Measurements from ENCODE around the gene AQP3. TPM values are rescaled to one million over a fixed set of nuclear protein-coding genes. Genes with fewer than 3 reads are reported as not detected.

The AQP3 gene
- total and polyA plus RNA-seq, 4 donors = 0.50 to 2.5 (median 1.3) TPM

DNA sequence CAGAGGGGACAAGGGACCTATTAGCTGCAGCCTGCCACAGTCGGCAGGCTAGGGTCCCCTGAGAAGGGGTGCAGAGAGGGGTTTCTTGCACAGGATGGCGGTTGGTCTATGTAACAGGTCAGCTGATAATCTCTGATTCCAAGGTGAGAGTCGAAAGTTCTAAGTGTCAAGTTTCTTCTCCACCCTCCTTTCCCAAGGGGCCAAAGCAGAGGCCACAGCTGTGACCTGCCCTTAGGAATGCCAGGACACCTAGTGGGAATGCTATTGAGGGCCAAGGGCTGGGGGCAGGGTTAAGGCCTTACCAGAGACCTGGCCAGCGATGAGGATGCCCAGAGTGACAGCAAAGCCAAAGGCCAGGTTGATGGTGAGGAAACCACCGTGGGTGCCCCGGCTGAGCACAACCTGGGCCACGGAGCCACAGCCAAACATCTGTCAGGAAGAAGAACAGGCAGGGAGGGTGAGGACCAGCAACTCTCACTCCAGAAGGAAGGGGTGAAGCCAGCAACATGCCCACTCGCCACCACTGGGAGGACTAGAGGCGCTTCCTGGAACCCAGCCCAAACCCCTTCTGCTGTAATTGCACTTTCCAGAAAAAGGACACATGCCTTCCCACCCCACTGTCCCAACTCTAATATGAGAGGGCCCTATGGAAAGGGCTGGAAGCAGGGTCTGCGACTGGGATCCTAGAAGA is 3.8 kb downstream of the AQP3 start:
- no peak overlapping the region for H3K27ac ChIP-seq (ENCODE audit: low read depth, low read length)
- 72% methylated on average over 5 of the region's 10 CpGs for WGBS (ENCODE audit: insufficient coverage)

DNA sequence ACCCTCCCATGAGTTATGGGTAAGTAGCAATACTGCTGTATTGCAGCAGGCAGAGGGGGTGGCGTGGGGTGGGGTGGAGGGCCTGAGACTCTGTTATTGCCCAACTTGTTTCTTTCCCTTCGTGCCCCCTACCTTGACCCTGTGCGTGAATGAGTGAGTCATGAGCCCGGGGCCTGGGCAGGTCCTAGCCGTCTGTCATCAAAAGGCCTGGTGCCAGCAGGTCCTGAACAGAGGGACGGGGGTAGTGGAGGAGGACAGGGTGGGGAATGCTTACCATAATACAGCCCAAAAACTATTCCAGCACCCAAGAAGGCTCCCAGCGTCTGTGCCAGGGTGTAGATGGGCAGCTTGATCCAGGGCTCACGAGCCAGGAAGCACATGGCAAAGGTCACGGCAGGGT is 4.3 kb downstream of the AQP3 start:
- WGBS (ENCODE audit: insufficient coverage) = 89% methylated on average over 5 of the region's 9 CpGs

More for the DNA sequence above, 3.8 kb downstream of the AQP3 start:
- DNase-seq (ENCODE audit: low read depth in 4 of 6, low spot score in 6 of 6) = no peak
- Histone ChIP-seq H3K36me3 (ENCODE audit: control insufficient read depth, insufficient read depth, low read length) (no peaks in the 10 kb centered on the region), H3K4me1 (ENCODE audit: control insufficient read depth, insufficient read depth, low read length) (peaks cover 16% of the 10 kb centered on the region), H3K9me3 (ENCODE audit: control insufficient read depth, insufficient read depth, low read length) (no peaks in the 10 kb centered on the region), H3K4me3 (ENCODE audit: low read depth, low read length) (no peak overlapping the region), H3K27me3 (ENCODE audit: control insufficient read depth, insufficient read depth, low read length) (peaks cover 12% of the 10 kb centered on the region)

DNA sequence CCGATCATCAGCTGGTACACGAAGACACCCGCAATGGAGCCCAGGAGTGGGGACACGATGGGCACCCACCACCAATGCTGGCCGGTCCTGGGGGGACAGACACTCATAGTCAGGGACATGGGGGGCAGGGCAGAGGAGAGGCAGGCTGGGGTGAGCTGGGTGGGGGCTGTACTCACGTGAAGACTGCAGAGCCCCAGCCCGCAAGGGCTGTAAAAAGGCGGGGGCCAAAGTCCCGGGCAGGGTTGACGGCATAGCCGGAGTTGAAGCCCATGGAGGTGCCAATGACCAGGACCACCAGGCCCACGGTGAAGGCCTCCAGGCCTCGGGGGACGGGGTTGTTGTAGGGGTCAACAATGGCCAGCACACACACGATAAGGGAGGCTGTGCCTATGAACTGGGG is 5.3 kb downstream of the AQP3 start:
- H3K36me3 ChIP-seq (ENCODE audit: control insufficient read depth, insufficient read depth, low read length) = no peaks in the 10 kb centered on the region
- DNase-seq (ENCODE audit: low read depth in 4 of 6, low spot score in 6 of 6) = no peak
- peaks cover 5% of the 10 kb centered on the region for H3K27me3 ChIP-seq (ENCODE audit: control insufficient read depth, insufficient read depth, low read length)
- H3K27ac ChIP-seq (ENCODE audit: low read depth, low read length) = no peak overlapping the region
- 93% methylated on average over 14 of the region's 15 CpGs for WGBS (ENCODE audit: insufficient coverage)
- H3K4me1 ChIP-seq (ENCODE audit: control insufficient read depth, insufficient read depth, low read length) = peaks cover 5% of the 10 kb centered on the region
- H3K4me3 ChIP-seq (ENCODE audit: low read depth, low read length) = no peak overlapping the region
- no peaks in the 10 kb centered on the region for H3K9me3 ChIP-seq (ENCODE audit: control insufficient read depth, insufficient read depth, low read length)

More for the DNA sequence above, 4.3 kb downstream of the AQP3 start:
- H3K9me3 ChIP-seq (ENCODE audit: control insufficient read depth, insufficient read depth, low read length) = no peaks in the 10 kb centered on the region
- H3K27me3 ChIP-seq (ENCODE audit: control insufficient read depth, insufficient read depth, low read length) = peaks cover 10% of the 10 kb centered on the region
- no peak for DNase-seq (ENCODE audit: low read depth in 4 of 6, low spot score in 6 of 6)
- peaks cover 13% of the 10 kb centered on the region for H3K4me1 ChIP-seq (ENCODE audit: control insufficient read depth, insufficient read depth, low read length)
- H3K36me3 ChIP-seq (ENCODE audit: control insufficient read depth, insufficient read depth, low read length) = no peaks in the 10 kb centered on the region
- no peak overlapping the region for H3K4me3 ChIP-seq (ENCODE audit: low read depth, low read length)
- no peak overlapping the region for H3K27ac ChIP-seq (ENCODE audit: low read depth, low read length)

DNA sequence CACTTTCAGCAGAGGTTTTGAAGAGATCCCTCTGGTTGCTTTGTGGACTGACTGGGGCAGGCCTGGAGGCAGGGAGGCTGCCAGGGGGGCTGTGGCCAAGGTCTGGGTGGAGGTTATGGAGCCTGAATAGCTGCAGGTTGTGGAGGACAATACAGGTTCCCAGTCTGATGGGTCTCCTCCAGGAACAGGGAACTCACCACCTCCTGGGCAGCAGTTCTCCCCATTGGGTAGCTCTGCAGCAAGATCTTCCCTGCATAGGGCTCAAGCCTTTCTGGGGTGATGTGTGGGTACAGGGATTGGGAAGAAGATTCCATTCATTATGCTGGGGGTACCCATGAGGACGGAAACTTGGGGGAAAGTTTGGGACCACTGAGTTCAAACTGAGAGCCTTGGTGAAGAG is 6.8 kb downstream of the AQP3 start:
- no peaks in the 10 kb centered on the region for H3K27me3 ChIP-seq (ENCODE audit: control insufficient read depth, insufficient read depth, low read length)
- no peaks in the 10 kb centered on the region for H3K9me3 ChIP-seq (ENCODE audit: control insufficient read depth, insufficient read depth, low read length)
- no peak overlapping the region for H3K4me3 ChIP-seq (ENCODE audit: low read depth, low read length)
- no peaks in the 10 kb centered on the region for H3K36me3 ChIP-seq (ENCODE audit: control insufficient read depth, insufficient read depth, low read length)
- H3K27ac ChIP-seq (ENCODE audit: low read depth, low read length) = no peak overlapping the region
- no peaks in the 10 kb centered on the region for H3K4me1 ChIP-seq (ENCODE audit: control insufficient read depth, insufficient read depth, low read length)
- WGBS (ENCODE audit: insufficient coverage) = 83% methylated on average over 1 of the region's 1 CpG
- no peak for DNase-seq (ENCODE audit: low read depth in 4 of 6, low spot score in 6 of 6)

DNA sequence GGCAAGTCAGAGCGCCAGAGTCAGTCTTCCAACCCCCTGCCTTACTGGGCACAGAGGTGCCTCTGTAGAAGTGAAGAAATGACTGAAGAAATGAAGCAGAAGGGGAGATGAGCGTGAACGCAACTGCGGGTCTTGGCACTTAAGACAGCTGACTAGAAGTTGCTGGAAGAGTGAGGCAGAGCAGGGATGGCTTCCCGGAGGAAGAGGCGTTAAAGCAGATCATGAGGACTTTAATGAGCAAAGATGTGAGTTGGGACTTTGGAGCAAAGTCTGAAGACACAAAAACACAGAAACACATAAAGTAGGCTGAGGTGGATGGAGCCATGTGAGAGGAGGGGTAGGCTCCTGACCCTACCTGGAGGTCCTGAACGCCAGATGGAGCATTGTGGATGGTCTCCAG is 7.2 kb downstream of the AQP3 start:
- no peak for DNase-seq (ENCODE audit: low read depth in 4 of 6, low spot score in 6 of 6)
- H3K27ac ChIP-seq (ENCODE audit: low read depth, low read length) = no peak overlapping the region
- WGBS (ENCODE audit: insufficient coverage) = 86% methylated on average over 5 of the region's 7 CpGs

DNA sequence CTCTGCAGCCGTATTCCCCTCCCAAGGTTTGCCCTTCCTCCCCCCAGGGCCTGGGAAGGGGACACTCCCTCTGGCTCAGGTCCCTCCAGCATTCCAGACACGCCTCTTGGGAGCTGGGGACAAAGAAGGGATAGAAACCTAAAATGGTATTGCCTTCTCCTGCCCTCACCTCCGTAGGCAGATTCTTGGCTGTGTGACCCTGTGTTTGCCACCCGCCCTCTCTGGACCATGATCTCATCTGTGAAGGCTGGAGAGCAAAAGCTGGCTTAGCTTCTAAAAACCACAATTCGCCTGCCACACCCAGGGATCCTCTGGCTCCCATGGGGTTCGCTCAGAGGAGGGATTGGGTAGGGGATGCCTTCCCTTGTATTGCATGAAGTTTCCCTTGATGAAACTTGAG is 7.7 kb downstream of the AQP3 start:
- no peak for DNase-seq (ENCODE audit: low read depth in 4 of 6, low spot score in 6 of 6)
- Histone ChIP-seq H3K4me1 (ENCODE audit: control insufficient read depth, insufficient read depth, low read length) (no peaks in the 10 kb centered on the region), H3K4me3 (ENCODE audit: low read depth, low read length) (no peak overlapping the region), H3K27ac (ENCODE audit: low read depth, low read length) (no peak overlapping the region), H3K27me3 (ENCODE audit: control insufficient read depth, insufficient read depth, low read length) (no peaks in the 10 kb centered on the region), H3K36me3 (ENCODE audit: control insufficient read depth, insufficient read depth, low read length) (no peaks in the 10 kb centered on the region), H3K9me3 (ENCODE audit: control insufficient read depth, insufficient read depth, low read length) (no peaks in the 10 kb centered on the region)
- WGBS (ENCODE audit: insufficient coverage) = 60% methylated on average over 3 of the region's 6 CpGs

More for the DNA sequence above, 7.2 kb downstream of the AQP3 start:
- no peaks in the 10 kb centered on the region for H3K9me3 ChIP-seq (ENCODE audit: control insufficient read depth, insufficient read depth, low read length)
- no peaks in the 10 kb centered on the region for H3K4me1 ChIP-seq (ENCODE audit: control insufficient read depth, insufficient read depth, low read length)
- no peaks in the 10 kb centered on the region for H3K36me3 ChIP-seq (ENCODE audit: control insufficient read depth, insufficient read depth, low read length)
- no peaks in the 10 kb centered on the region for H3K27me3 ChIP-seq (ENCODE audit: control insufficient read depth, insufficient read depth, low read length)
- no peak overlapping the region for H3K4me3 ChIP-seq (ENCODE audit: low read depth, low read length)

DNA sequence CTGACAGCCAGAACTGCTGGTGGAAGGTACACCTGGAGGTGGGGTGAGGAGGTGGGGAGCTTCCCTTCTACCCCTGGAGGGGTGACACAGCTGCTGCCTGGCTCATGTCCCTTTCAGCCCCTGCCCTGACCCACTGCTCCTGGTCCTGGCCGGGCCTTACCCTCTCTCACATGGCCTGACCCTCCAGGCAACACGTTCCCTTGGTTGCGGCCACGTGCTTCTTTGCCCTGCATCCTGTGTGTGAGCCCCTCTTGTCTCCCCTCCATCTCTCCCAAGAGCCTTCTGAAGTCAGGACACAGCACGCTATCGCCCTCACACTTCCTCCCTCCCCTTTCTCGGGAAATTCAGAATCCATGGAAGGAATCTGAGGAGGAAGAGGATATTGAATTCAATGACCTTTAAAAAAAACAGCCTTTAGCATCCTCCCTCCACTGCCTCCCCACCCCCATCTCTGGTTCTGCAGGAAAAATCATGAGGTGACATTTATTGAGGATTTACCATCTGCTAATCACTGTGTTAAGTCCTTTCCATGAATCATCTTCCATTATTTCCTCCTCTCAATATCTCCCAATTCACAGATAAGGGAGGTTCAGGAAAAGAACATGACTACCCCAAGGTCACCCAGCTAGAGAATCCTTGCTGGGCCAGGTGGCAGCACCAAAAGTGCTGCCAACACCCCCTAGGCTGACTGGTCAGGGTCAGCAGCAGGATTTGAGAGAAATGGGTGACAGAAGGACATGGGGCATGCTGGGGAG is 8.3 kb downstream of the AQP3 start:
- no peak for DNase-seq (ENCODE audit: low read depth in 4 of 6, low spot score in 6 of 6)
- no peak overlapping the region for H3K4me3 ChIP-seq (ENCODE audit: low read depth, low read length)
- no peaks in the 10 kb centered on the region for H3K27me3 ChIP-seq (ENCODE audit: control insufficient read depth, insufficient read depth, low read length)
- no peaks in the 10 kb centered on the region for H3K9me3 ChIP-seq (ENCODE audit: control insufficient read depth, insufficient read depth, low read length)
- H3K4me1 ChIP-seq (ENCODE audit: control insufficient read depth, insufficient read depth, low read length) = no peaks in the 10 kb centered on the region
- 53% methylated on average over 4 of the region's 7 CpGs for WGBS (ENCODE audit: insufficient coverage)
- no peak overlapping the region for H3K27ac ChIP-seq (ENCODE audit: low read depth, low read length)
- no peaks in the 10 kb centered on the region for H3K36me3 ChIP-seq (ENCODE audit: control insufficient read depth, insufficient read depth, low read length)

DNA sequence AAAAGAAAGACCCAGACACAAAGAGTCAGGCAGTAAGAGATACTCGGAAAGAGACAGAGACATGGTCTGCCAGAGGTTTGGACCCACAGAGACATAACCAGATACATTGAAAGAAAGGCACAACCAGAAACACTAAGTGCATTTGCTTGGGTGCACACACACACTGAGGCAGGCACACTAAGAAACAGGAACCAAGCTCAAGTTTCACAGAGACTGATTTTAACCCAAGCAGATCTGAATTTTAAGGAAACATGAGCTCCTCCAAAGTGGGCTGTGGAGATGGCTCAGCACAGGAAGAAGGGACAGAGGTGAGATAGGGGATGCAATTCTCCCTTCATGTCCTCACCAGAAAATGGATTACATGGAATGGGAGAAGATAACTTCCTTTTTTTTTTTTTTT is 9.5 kb downstream of the AQP3 start:
- no peaks in the 10 kb centered on the region for H3K36me3 ChIP-seq (ENCODE audit: control insufficient read depth, insufficient read depth, low read length)
- no peak for DNase-seq (ENCODE audit: low read depth in 4 of 6, low spot score in 6 of 6)
- H3K4me1 ChIP-seq (ENCODE audit: control insufficient read depth, insufficient read depth, low read length) = no peaks in the 10 kb centered on the region
- WGBS (ENCODE audit: insufficient coverage) = 67% methylated on average over 1 of the region's 1 CpG
- no peak overlapping the region for H3K27ac ChIP-seq (ENCODE audit: low read depth, low read length)
- H3K4me3 ChIP-seq (ENCODE audit: low read depth, low read length) = no peak overlapping the region
- no peaks in the 10 kb centered on the region for H3K9me3 ChIP-seq (ENCODE audit: control insufficient read depth, insufficient read depth, low read length)
- H3K27me3 ChIP-seq (ENCODE audit: control insufficient read depth, insufficient read depth, low read length) = no peaks in the 10 kb centered on the region

DNA sequence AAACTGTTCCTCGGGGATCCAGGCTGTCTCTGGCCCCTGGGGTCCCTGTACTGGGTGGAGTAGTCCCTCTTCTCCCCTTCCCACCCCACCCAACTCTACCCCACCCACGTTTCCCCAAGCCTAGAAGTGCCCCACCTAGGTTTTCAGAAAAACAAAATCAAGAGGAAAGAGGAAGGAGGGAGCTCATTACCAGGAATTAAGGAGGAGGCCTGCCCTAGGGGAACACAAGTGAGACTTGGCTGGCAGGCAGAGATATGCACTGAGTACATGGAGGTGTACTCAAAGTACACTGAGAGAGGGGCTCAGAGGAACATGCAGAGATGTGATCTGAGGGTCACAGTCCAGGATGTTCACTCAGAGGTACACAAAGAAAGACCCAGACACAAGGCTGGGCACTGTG is 10.2 kb downstream of the AQP3 start:
- 67% methylated on average over 1 of the region's 2 CpGs for WGBS (ENCODE audit: insufficient coverage)
- Histone ChIP-seq H3K9me3 (ENCODE audit: control insufficient read depth, insufficient read depth, low read length) (no peaks in the 10 kb centered on the region), H3K36me3 (ENCODE audit: control insufficient read depth, insufficient read depth, low read length) (no peaks in the 10 kb centered on the region), H3K4me3 (ENCODE audit: low read depth, low read length) (no peak overlapping the region), H3K27ac (ENCODE audit: low read depth, low read length) (no peak overlapping the region), H3K4me1 (ENCODE audit: control insufficient read depth, insufficient read depth, low read length) (no peaks in the 10 kb centered on the region), H3K27me3 (ENCODE audit: control insufficient read depth, insufficient read depth, low read length) (no peaks in the 10 kb centered on the region)
- no peak for DNase-seq (ENCODE audit: low read depth in 4 of 6, low spot score in 6 of 6)

DNA sequence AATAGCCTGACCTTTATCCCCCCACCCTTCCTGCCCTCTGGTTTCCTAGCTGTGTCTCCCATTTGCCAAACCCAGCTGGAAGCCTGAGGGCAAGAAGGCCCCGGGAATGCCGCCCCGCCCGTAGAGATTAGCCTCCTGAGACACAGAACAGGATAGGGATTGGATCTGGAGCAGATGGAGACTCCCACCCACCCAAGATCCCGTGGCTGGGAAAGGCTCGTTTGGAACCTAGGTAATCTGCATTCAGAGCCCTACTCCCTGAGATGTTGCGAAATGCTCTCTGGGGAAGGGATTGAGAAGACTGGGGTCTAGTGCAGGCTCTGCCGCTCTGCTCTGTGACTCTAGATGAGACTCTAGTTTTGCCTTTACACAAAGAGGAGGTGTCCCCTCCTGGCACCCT is 10.9 kb downstream of the AQP3 start:
- Histone ChIP-seq H3K27me3 (ENCODE audit: control insufficient read depth, insufficient read depth, low read length) (no peaks in the 10 kb centered on the region), H3K27ac (ENCODE audit: low read depth, low read length) (no peak overlapping the region), H3K9me3 (ENCODE audit: control insufficient read depth, insufficient read depth, low read length) (no peaks in the 10 kb centered on the region), H3K4me1 (ENCODE audit: control insufficient read depth, insufficient read depth, low read length) (no peaks in the 10 kb centered on the region), H3K36me3 (ENCODE audit: control insufficient read depth, insufficient read depth, low read length) (no peaks in the 10 kb centered on the region), H3K4me3 (ENCODE audit: low read depth, low read length) (no peak overlapping the region)
- DNase-seq (ENCODE audit: low read depth in 4 of 6, low spot score in 6 of 6) = no peak
- 93% methylated on average over 2 of the region's 8 CpGs for WGBS (ENCODE audit: insufficient coverage)

Measured in spinal cord (tissue), 10 donors.